GM12801 (cell line): ENCODE data around the gene GRAMD2B.

ENCODE experiments used
- CTCF ChIP-seq: IDR thresholded peaks from one replicate; pipeline ENCODE4 v1.5.1; 2011; ENCODE audit warnings: control low read depth; ENCODE audit not compliant: insufficient read length; ENCODE audit errors: extremely low read depth

GRAMD2B gene

GRCh38 chr5:126398791-126399190 is 24.4 kb upstream of the GRAMD2B start:
- no peak for TF ChIP-seq CTCF

- TF ChIP-seq CTCF: no peak
Observed at GRCh38 chr5:126400621-126401251, 22.5 kb upstream of the GRAMD2B start.

GRCh38 chr5:126402621-126403555 is 20.3 kb upstream of the GRAMD2B start:
- no peak for TF ChIP-seq CTCF

GRCh38 chr5:126403876-126404275 is 19.3 kb upstream of the GRAMD2B start:
- no peak for TF ChIP-seq CTCF

- TF ChIP-seq CTCF: no peak
Observed at GRCh38 chr5:126410623-126411022, 12.6 kb upstream of the GRAMD2B start.

- TF ChIP-seq CTCF: no peak
Observed at GRCh38 chr5:126413856-126414255, 9.4 kb upstream of the GRAMD2B start.

- TF ChIP-seq CTCF: no peak
Observed at GRCh38 chr5:126414874-126415502, 8.2 kb upstream of the GRAMD2B start.
